ENCODE results near the gene UROC1. TPM values are rescaled to one million over a fixed set of nuclear protein-coding genes. Genes with fewer than 3 reads are reported as not detected.

UROC1 gene
- total and polyA plus RNA-seq, 2 of the 13 experiments (the other 11 are each of a cell fraction or from before 2014, with no cell fraction given): 0.71 to 1.3 TPM

DNA sequence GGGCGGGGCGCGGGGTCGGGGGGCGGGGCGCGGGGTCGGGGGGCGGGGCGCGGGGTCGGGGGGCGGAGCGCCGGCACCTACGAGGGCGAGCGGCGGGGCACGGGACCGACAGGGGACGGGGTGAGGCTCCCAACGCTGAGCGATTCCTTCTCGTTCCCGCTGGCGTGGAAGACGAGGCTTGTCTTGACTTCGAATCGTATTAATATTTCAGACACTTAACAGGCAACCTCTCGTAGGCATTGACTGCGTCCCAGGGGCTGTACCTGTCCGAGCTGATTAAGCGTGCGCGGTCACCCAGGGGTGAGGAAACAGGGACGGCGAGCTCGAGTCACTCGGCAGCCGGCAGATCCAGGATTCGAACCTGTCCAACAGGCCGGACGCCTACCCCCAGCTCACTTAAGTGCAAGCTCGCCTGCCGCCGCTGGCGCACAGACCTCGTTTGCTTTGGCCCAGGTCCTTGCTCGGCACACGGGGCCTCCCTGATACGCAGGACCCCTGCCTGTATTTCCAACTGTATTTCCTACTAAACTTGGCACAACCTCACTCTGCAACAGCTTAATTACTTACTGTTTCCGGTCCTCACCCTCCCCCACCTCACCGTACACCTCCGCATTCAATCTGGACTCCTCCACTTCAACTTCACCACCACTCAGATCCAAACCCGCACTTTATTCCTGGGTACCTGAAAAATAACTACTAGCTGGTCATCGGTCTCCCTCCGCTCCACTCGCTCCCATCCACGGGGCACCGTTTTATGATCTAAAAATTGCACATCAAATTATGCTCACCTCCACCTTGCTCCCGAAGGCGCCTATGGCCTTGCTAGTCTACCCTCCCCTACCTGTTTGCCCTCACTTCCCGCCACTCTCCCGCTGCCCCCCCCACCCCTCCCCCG, 41.2 kb downstream of the UROC1 start (continued):
- TF ChIP-seq, protein P1, sequence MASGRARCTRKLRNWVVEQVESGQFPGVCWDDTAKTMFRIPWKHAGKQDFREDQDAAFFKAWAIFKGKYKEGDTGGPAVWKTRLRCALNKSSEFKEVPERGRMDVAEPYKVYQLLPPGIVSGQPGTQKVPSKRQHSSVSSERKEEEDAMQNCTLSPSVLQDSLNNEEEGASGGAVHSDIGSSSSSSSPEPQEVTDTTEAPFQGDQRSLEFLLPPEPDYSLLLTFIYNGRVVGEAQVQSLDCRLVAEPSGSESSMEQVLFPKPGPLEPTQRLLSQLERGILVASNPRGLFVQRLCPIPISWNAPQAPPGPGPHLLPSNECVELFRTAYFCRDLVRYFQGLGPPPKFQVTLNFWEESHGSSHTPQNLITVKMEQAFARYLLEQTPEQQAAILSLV (CRISPR knock-in tag; IDR thresholded peaks at IDR 0.05; ENCODE audit: borderline replicate concordance): no peak
- TF ChIP-seq SALL2 (CRISPR knock-in tag; IDR thresholded peaks at IDR 0.05) (no peak), ZMYM4 (CRISPR knock-in tag; IDR thresholded peaks at IDR 0.05) (no peak), TCF7 (IDR thresholded peaks at IDR 0.05; ENCODE audit: low read depth) (no peak), KDM2A (CRISPR knock-in tag; IDR thresholded peaks at IDR 0.05; ENCODE audit: borderline replicate concordance, low read depth) (peak; percentile 38; the same call in 1 of the 2 replicates), KDM5B (CRISPR knock-in tag; IDR thresholded peaks at IDR 0.05; ENCODE audit: borderline replicate concordance) (0 out of 2 replicates have a peak, but pooled peaks have one; percentile 14), TIGD3 (CRISPR knock-in tag; IDR thresholded peaks at IDR 0.05; ENCODE audit: borderline replicate concordance) (no peak), ZBTB7B (CRISPR knock-in tag; IDR thresholded peaks at IDR 0.05) (no peak), ZSCAN29 (CRISPR knock-in tag; conservative IDR thresholded peaks at IDR 0.05) (no peak), MZF1 (CRISPR knock-in tag; IDR thresholded peaks at IDR 0.05; ENCODE audit: borderline replicate concordance) (no peak), TCF12 (IDR thresholded peaks at IDR 0.05) (no peak), TCF12 (CRISPR knock-in tag; IDR thresholded peaks at IDR 0.05) (no peak), ELK4 (CRISPR knock-in tag; IDR thresholded peaks at IDR 0.05; ENCODE audit: borderline replicate concordance) (no peak), DMTF1 (CRISPR knock-in tag; IDR thresholded peaks at IDR 0.05) (no peak), ZBTB3 (CRISPR knock-in tag; IDR thresholded peaks at IDR 0.05; ENCODE audit: borderline replicate concordance, low read depth) (no peak), HDAC1 (CRISPR knock-in tag; IDR thresholded peaks at IDR 0.05) (peak; percentile 45; the same call in 1 of the 2 replicates), CBX5 (CRISPR knock-in tag; IDR thresholded peaks at IDR 0.05; ENCODE audit: borderline replicate concordance) (no peak; the same call in 1 of the 2 replicates), RXRA (CRISPR knock-in tag; IDR thresholded peaks at IDR 0.05) (peak; percentile 51; the same call in 1 of the 2 replicates)
- TF ChIP-seq, protein P2, sequence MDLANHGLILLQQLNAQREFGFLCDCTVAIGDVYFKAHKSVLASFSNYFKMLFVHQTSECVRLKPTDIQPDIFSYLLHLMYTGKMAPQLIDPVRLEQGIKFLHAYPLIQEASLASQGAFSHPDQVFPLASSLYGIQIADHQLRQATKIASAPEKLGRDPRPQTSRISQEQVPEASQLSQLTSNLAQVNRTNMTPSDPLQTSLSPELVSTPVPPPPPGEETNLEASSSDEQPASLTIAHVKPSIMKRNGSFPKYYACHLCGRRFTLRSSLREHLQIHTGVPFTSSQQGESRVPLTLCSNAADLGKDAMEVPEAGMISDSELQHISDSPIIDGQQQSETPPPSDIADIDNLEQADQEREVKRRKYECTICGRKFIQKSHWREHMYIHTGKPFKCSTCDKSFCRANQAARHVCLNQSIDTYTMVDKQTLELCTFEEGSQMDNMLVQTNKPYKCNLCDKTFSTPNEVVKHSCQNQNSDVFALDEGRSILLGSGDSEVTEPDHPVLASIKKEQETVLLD (CRISPR knock-in tag; IDR thresholded peaks at IDR 0.05; ENCODE audit: low read depth): no peak
- TF ChIP-seq, protein P3, sequence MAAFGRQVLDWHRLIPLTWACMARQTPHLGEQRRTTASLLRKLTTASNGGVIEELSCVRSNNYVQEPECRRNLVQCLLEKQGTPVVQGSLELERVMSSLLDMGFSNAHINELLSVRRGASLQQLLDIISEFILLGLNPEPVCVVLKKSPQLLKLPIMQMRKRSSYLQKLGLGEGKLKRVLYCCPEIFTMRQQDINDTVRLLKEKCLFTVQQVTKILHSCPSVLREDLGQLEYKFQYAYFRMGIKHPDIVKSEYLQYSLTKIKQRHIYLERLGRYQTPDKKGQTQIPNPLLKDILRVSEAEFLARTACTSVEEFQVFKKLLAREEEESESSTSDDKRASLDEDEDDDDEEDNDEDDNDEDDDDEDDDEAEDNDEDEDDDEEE (CRISPR knock-in tag; IDR thresholded peaks at IDR 0.05): no peak
